BLaER1 (cell line): ENCODE data around the gene SORCS2.
A peak's percentile ranks its signal among the peaks of the same experiment; 100 is the strongest.

Experiments used
- H3K27ac ChIP-seq: shearing (Covaris generic); formaldehyde crosslinking; 2 replicates; pipeline ENCODE4 v1.8.1; 2022
- H3K27me3 ChIP-seq: shearing (Covaris generic); formaldehyde crosslinking; 2 replicates; pipeline ENCODE4 v1.8.1; 2022
- H3K36me3 ChIP-seq: shearing (Covaris generic); formaldehyde crosslinking; 2 replicates; pipeline ENCODE4 v1.8.1; 2022
- H3K4me1 ChIP-seq: shearing (Covaris generic); formaldehyde crosslinking; 2 replicates; pipeline ENCODE4 v1.8.1; 2022
- H3K4me2 ChIP-seq: shearing (Covaris generic); formaldehyde crosslinking; 2 replicates; pipeline ENCODE4 v1.8.1; 2022
- H3K4me3 ChIP-seq: shearing (Covaris generic); formaldehyde crosslinking; 2 replicates; pipeline ENCODE4 v1.8.1; 2022
- H3K9ac ChIP-seq: shearing (Covaris generic); formaldehyde crosslinking; 2 replicates; pipeline ENCODE4 v1.8.1; 2022
- H3K9me3 ChIP-seq: shearing (Covaris generic); formaldehyde crosslinking; 2 replicates; pipeline ENCODE4 v1.8.1; 2022
- H4K20me1 ChIP-seq: shearing (Covaris generic); formaldehyde crosslinking; 2 replicates; pipeline ENCODE4 v1.8.1; 2022
- Cebpa-rat ChIP-seq: shearing (Covaris generic); IDR thresholded peaks from 2 replicates; pipeline ENCODE4 v1.8.1; 2022

The SORCS2 gene

GRCh38 chr4:7510538-7510937 lies 318.2 kb downstream of the SORCS2 start:
- Histone ChIP-seq H3K27me3 (peaks cover 16% of the 10 kb centered on the region), H3K9me3 (no peaks in the 10 kb centered on the region), H3K4me3 (no peak overlapping the region), H3K9ac (no peak overlapping the region), H3K27ac (peak overlapping the region; percentile 68; the same call in 1 of the 2 replicates), H3K4me2 (peak overlapping the region; percentile 94), H4K20me1 (peaks cover 23% of the 10 kb centered on the region; the same call in 1 of the 2 replicates), H3K4me1 (peaks cover 96% of the 10 kb centered on the region), H3K36me3 (no peaks in the 10 kb centered on the region)
- no peak for TF ChIP-seq Cebpa-rat

DNA sequence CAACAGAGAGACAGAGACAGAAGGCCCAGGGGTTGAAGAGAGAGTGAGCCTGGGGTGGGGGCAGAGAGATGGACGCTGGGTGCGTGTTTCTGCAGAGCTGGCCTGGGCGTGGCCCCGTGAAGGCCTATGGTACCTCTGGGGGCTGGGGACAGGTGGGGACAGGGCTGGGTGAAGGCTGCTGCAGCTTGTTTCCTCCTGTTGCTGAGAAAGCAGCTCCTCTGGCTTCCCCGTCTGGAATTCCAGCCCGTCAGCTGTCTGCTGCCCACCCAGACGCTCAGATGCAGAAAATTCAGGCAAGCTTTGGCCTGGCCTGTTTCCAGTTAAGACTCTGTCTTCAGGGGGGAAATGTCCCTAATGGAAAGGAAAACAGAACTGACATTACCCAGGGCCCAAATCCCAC lies 319.2 kb downstream of the SORCS2 start:
- Histone ChIP-seq H4K20me1 (peaks cover 32% of the 10 kb centered on the region; the same call in 1 of the 2 replicates), H3K27me3 (peaks cover 16% of the 10 kb centered on the region), H3K4me3 (no peak overlapping the region), H3K4me1 (peaks cover 96% of the 10 kb centered on the region), H3K9ac (no peak overlapping the region), H3K27ac (no peak overlapping the region), H3K9me3 (no peaks in the 10 kb centered on the region), H3K36me3 (no peaks in the 10 kb centered on the region), H3K4me2 (peak overlapping the region; percentile 94)
- no peak for TF ChIP-seq Cebpa-rat

GRCh38 chr4:7512428-7512827 lies 320.1 kb downstream of the SORCS2 start:
- Histone ChIP-seq H4K20me1 (peaks cover 39% of the 10 kb centered on the region; the same call in 1 of the 2 replicates), H3K27ac (no peak overlapping the region), H3K4me2 (no peak overlapping the region), H3K9me3 (no peaks in the 10 kb centered on the region), H3K36me3 (no peaks in the 10 kb centered on the region), H3K9ac (no peak overlapping the region), H3K27me3 (peaks cover 16% of the 10 kb centered on the region), H3K4me1 (peaks cover 90% of the 10 kb centered on the region), H3K4me3 (no peak overlapping the region)
- TF ChIP-seq Cebpa-rat = no peak

GRCh38 chr4:7512946-7513345 lies 320.6 kb downstream of the SORCS2 start:
- Histone ChIP-seq H3K9me3 (no peaks in the 10 kb centered on the region), H3K4me3 (no peak overlapping the region), H3K9ac (no peak overlapping the region), H3K4me1 (peaks cover 84% of the 10 kb centered on the region), H3K27me3 (peaks cover 16% of the 10 kb centered on the region), H3K4me2 (no peak overlapping the region), H4K20me1 (peaks cover 39% of the 10 kb centered on the region; the same call in 1 of the 2 replicates), H3K36me3 (no peaks in the 10 kb centered on the region), H3K27ac (no peak overlapping the region)
- no peak for TF ChIP-seq Cebpa-rat

DNA sequence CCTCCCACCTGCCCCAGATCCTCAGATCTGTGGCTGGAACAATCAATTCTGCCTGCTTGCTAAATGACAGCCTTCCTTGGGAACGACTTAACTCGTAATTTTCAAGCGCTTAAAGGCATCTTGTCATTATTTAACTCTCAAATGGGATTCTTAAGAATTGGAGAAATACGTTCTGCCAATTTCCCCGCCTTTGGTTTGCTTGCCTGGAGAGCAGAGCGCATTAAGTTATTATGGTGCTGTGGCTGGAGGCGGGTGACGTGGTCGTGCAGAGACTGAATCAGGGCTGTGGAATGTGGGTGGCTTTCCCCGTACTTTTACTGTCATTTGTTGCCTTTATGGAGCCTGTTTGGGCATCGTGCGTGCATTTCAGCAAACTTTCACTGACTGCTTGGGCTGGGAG lies 321.3 kb downstream of the SORCS2 start:
- Histone ChIP-seq H3K27ac (no peak overlapping the region), H4K20me1 (peaks cover 40% of the 10 kb centered on the region), H3K9ac (no peak overlapping the region), H3K27me3 (peaks cover 16% of the 10 kb centered on the region), H3K4me3 (no peak overlapping the region), H3K4me2 (no peak overlapping the region), H3K4me1 (peaks cover 80% of the 10 kb centered on the region), H3K9me3 (no peaks in the 10 kb centered on the region), H3K36me3 (no peaks in the 10 kb centered on the region)
- TF ChIP-seq Cebpa-rat = no peak

GRCh38 chr4:7514281-7514680 lies 321.9 kb downstream of the SORCS2 start:
- Histone ChIP-seq H3K27ac (no peak overlapping the region; the same call in 1 of the 2 replicates), H3K27me3 (peaks cover 16% of the 10 kb centered on the region), H3K4me2 (no peak overlapping the region), H3K36me3 (no peaks in the 10 kb centered on the region), H3K4me1 (peaks cover 80% of the 10 kb centered on the region), H3K9me3 (no peaks in the 10 kb centered on the region), H4K20me1 (peaks cover 46% of the 10 kb centered on the region), H3K4me3 (no peak overlapping the region), H3K9ac (no peak overlapping the region)
- no peak for TF ChIP-seq Cebpa-rat

- H3K4me1 ChIP-seq = peaks cover 80% of the 10 kb centered on the region
- H4K20me1 ChIP-seq = peaks cover 51% of the 10 kb centered on the region
- no peaks in the 10 kb centered on the region for H3K36me3 ChIP-seq
- H3K9ac ChIP-seq = no peak overlapping the region
- H3K27me3 ChIP-seq = peaks cover 12% of the 10 kb centered on the region
- H3K27ac ChIP-seq = no peak overlapping the region; the same call in 1 of the 2 replicates
- no peak overlapping the region for H3K4me2 ChIP-seq
- no peaks in the 10 kb centered on the region for H3K9me3 ChIP-seq
- no peak for TF ChIP-seq Cebpa-rat
- no peak overlapping the region for H3K4me3 ChIP-seq
These were observed 322.5 kb downstream of the SORCS2 start for GRCh38 chr4:7514789-7515188.

DNA sequence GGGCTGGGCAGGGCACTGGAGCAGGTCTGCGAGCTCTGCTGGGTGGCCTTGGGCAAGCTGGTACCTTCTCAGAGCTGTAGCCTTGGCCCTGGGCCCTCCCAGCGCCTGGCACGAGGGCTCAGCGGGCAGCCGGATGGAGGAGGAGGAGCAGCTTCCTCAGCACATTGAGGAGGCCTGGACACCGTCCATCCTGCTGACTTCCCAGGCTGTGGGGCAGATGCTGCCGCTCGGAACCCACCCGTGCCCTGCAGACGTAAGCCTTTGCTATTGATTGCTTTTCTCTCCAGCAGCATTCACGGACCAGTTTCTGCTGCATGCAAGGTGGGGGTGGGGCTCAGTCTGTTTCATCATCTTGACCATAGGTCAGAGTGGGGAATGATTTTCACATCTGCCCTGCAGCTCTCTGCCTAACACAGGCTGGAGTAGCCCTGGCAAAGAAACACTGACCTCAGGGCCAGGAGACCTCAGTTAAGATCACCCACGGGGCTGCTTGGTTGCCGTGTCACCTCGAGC lies 323.1 kb downstream of the SORCS2 start:
- Histone ChIP-seq H3K4me3 (no peak overlapping the region), H3K9ac (no peak overlapping the region), H3K4me1 (peaks cover 80% of the 10 kb centered on the region), H3K9me3 (no peaks in the 10 kb centered on the region), H3K4me2 (no peak overlapping the region; the same call in 1 of the 2 replicates), H4K20me1 (peaks cover 52% of the 10 kb centered on the region), H3K36me3 (no peaks in the 10 kb centered on the region), H3K27me3 (peaks cover 7% of the 10 kb centered on the region), H3K27ac (0 out of 2 replicates have a peak overlapping the region, but pooled peaks have one; percentile 2)
- no peak for TF ChIP-seq Cebpa-rat

GRCh38 chr4:7516096-7516772 lies 323.9 kb downstream of the SORCS2 start:
- no peak overlapping the region for H3K27ac ChIP-seq
- peak overlapping the region; percentile 0; the same call in 1 of the 2 replicates for H3K4me2 ChIP-seq
- no peaks in the 10 kb centered on the region for H3K27me3 ChIP-seq
- H3K9me3 ChIP-seq = no peaks in the 10 kb centered on the region
- peaks cover 80% of the 10 kb centered on the region for H3K4me1 ChIP-seq
- peaks cover 58% of the 10 kb centered on the region for H4K20me1 ChIP-seq
- H3K36me3 ChIP-seq = no peaks in the 10 kb centered on the region
- H3K4me3 ChIP-seq = no peak overlapping the region
- no peak overlapping the region for H3K9ac ChIP-seq
- TF ChIP-seq Cebpa-rat = no peak

DNA sequence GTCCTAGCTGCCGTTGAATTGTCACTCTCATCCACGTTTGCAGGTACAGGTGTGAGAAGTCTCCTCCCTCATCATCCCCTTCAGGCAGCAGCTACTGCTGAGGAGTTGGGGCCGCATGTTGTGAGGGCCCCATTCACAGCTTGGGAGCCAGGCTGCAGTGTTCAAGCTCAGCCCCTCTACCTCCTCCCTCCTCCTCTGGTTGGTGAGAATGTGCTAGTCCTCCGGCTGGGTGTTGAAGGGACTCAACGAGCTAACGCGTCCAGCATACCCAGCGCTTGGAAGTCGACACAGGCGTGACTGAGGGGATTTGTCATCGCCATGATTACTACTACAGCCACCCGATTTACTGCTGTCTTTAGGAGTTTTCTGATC lies 324.4 kb downstream of the SORCS2 start:
- peaks cover 80% of the 10 kb centered on the region for H3K4me1 ChIP-seq
- peaks cover 64% of the 10 kb centered on the region for H4K20me1 ChIP-seq
- no peak for TF ChIP-seq Cebpa-rat
- peaks cover 4% of the 10 kb centered on the region; the same call in 1 of the 2 replicates for H3K27me3 ChIP-seq
- H3K4me3 ChIP-seq = no peak overlapping the region
- H3K4me2 ChIP-seq = no peak overlapping the region
- no peaks in the 10 kb centered on the region for H3K36me3 ChIP-seq
- H3K27ac ChIP-seq = no peak overlapping the region
- H3K9me3 ChIP-seq = no peaks in the 10 kb centered on the region
- no peak overlapping the region for H3K9ac ChIP-seq
